GM12873 (cell line): ENCODE data around the gene UBE2I.

ENCODE experiments used
- CTCF ChIP-seq: IDR thresholded peaks from 2 replicates; pipeline ENCODE4 v1.5.1; 2012; ENCODE audit warnings: low read depth, mild to moderate bottlenecking, moderate library complexity, low read length, control low read depth; ENCODE audit not compliant: insufficient read depth; ENCODE audit errors: missing control alignments

Gene UBE2I

DNA sequence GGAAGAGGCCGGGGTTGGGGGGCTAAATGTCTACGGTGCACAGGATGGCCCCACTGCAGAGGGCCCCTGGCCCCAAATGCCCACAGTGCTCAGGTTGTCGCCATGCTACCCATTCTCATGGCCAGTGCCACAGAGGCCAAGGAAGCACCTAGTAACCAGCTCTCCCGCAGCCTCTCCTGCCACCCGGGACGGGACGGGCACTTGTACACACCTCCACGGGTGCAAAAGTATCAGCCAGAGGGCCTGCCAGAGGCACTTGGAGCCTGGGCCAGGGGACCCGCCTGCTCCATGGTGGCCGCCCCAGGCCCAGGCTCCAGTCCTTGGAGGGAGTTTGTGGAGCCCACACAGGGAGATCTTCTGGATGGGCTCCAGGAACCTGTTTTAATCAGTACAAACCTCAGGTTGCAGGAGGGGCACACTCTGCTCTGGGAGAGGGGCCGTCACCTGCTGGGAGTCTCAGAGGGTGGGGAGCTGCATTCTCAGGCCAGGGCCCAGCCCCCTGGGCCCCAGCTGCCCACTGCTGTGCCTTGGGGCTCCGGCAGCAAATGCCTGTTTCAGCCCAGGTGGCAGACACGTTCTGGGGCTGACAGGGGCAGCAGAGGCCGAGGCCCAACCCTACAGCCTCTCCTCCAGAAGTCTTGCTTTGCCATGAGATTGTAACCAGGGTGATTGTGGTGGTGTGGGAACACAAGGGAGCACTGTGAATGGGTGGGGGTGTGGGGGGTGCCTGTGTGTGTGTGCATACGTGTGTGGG is 45.7 kb upstream of the UBE2I start:
- no peak for TF ChIP-seq CTCF

GRCh38 chr16:1264345-1265089 is 44.9 kb upstream of the UBE2I start:
- TF ChIP-seq CTCF = no peak

GRCh38 chr16:1265090-1265630 is 44.3 kb upstream of the UBE2I start:
- TF ChIP-seq CTCF = no peak

DNA sequence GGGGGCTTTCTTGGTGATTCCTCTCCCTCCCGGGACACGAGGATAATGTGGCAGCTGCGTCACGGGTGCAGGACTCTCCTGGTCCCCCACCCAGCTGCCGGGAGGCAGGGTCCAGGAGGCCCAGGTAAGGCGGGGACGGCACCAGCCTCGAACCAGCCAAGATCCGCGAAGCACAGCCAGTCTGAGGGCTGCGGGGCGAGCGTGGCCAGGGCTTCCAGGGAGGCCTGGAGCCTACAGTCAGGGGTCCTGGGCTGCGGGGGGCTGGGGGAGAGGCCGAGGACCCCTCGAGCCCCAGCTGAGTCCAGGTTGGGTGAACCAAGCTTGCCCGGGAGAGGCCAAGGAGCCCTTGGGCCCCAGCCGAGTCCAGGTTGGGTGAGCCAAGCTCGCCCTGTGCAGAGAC is 43.6 kb upstream of the UBE2I start:
- TF ChIP-seq CTCF = no peak

- TF ChIP-seq CTCF = no peak
Measured at GRCh38 chr16:1271380-1271723, 38.1 kb upstream of the UBE2I start.

GRCh38 chr16:1272453-1273198 is 36.8 kb upstream of the UBE2I start:
- no peak for TF ChIP-seq CTCF

DNA sequence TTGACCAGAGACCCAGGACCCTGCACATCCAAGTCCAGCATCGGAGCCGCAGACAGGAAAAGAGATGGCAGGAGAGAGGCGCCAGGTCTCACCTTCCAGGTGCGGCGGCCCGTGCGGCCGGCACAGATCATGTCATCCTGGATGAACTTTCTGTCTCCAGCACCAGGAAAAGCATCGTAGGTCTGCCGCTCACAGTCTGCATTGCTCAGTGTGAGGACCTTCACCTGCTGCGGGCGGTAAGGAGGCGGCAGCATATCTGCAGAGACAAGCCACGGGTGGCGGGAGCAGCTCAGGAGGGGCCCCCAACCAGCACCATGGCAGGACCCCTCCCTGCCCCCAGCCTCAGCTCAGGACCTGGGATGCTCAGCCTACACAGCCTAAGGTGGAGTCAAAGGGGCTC is 35.6 kb upstream of the UBE2I start:
- no peak for TF ChIP-seq CTCF
